ENCODE measurements around the gene CXCL5.

DNA sequence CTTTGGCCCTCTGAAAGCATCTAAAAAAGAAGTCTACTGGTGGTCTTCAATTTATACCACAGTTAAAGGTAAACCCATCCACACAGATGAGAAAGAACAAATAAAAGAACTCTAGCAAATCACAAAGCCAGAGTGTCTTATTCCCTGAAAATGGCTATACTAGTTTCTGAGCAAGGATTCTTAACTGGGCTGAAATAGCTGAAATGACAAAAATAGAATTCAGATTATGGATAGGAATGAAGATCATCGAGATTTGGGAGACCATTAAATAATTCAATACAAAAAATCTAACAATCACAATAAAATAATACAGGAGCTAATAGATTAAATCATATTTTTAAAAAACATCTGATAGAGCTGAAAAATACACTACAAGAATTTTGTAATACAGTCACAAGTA lies 28.5 kb downstream of the CXCL5 start:
- TF ChIP-seq, protein P1, sequence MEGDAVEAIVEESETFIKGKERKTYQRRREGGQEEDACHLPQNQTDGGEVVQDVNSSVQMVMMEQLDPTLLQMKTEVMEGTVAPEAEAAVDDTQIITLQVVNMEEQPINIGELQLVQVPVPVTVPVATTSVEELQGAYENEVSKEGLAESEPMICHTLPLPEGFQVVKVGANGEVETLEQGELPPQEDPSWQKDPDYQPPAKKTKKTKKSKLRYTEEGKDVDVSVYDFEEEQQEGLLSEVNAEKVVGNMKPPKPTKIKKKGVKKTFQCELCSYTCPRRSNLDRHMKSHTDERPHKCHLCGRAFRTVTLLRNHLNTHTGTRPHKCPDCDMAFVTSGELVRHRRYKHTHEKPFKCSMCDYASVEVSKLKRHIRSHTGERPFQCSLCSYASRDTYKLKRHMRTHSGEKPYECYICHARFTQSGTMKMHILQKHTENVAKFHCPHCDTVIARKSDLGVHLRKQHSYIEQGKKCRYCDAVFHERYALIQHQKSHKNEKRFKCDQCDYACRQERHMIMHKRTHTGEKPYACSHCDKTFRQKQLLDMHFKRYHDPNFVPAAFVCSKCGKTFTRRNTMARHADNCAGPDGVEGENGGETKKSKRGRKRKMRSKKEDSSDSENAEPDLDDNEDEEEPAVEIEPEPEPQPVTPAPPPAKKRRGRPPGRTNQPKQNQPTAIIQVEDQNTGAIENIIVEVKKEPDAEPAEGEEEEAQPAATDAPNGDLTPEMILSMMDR (IDR thresholded peaks at IDR 0.05; ENCODE audit: low read depth, low read length) = no peak
- TF ChIP-seq POLR2A (IDR thresholded peaks at IDR 0.05; ENCODE audit: extremely low read depth, insufficient read length) (no peak), MAX (IDR thresholded peaks at IDR 0.05; ENCODE audit: low read depth, low read length) (no peak), MYC (IDR thresholded peaks at IDR 0.05; ENCODE audit: low read depth, low read length) (no peak)
